ENCODE measurements around the gene CHP2. TPM values are rescaled to one million over a fixed set of nuclear protein-coding genes. Genes with fewer than 3 reads are reported as not detected.

Gene CHP2
- total RNA-seq, 1 experiment from 2014 or later: not detected

DNA sequence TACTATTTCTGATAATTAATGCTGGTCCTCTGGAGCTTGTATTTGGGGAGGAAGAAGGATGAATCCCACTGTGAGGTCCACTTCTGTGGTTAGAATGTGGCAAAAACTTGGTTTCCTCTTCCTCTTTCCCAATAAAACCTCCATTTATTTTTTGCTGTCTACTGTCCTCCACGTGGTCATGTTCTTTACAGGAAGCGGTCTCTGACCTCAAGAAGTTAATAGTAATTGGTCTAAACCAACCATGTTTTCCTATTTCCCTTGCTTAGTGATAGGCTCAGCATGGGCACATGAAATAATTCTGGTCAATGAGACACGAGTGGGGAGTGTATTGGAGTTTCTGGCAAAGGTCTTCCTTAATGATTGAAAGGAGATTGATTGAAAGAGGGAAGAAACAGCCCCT, 33.9 kb downstream of the CHP2 start:
- Mint-ChIP-seq H3K4me1 (ENCODE audit: low read depth, unreplicated experiment) (no peaks in the 10 kb centered on the region), H3K9me3 (ENCODE audit: unreplicated experiment) (no peaks in the 10 kb centered on the region), H3K27me3 (ENCODE audit: insufficient read depth, unreplicated experiment) (peaks cover 4% of the 10 kb centered on the region), H3K4me3 (ENCODE audit: unreplicated experiment) (no peak overlapping the region), H3K27ac (ENCODE audit: unreplicated experiment) (no peak overlapping the region), H3K36me3 (ENCODE audit: insufficient read depth, unreplicated experiment) (no peaks in the 10 kb centered on the region)
- H3K36me3 ChIP-seq (ENCODE audit: control insufficient read depth, insufficient read depth, low read length): no peaks in the 10 kb centered on the region
- no TSS peak for BruUV-seq (replicated peaks)
- TF ChIP-seq, protein P1, sequence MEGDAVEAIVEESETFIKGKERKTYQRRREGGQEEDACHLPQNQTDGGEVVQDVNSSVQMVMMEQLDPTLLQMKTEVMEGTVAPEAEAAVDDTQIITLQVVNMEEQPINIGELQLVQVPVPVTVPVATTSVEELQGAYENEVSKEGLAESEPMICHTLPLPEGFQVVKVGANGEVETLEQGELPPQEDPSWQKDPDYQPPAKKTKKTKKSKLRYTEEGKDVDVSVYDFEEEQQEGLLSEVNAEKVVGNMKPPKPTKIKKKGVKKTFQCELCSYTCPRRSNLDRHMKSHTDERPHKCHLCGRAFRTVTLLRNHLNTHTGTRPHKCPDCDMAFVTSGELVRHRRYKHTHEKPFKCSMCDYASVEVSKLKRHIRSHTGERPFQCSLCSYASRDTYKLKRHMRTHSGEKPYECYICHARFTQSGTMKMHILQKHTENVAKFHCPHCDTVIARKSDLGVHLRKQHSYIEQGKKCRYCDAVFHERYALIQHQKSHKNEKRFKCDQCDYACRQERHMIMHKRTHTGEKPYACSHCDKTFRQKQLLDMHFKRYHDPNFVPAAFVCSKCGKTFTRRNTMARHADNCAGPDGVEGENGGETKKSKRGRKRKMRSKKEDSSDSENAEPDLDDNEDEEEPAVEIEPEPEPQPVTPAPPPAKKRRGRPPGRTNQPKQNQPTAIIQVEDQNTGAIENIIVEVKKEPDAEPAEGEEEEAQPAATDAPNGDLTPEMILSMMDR (IDR thresholded peaks at IDR 0.05; ENCODE audit: insufficient read depth in 1 of 2, low read depth in 1 of 2, low read length in 1 of 2, severe bottlenecking in 1 of 2, unreplicated experiment in 1 of 2): no peak
- H3K27me3 ChIP-seq (replicated peaks; ENCODE audit: control insufficient read depth, insufficient read depth, low read length): no peaks in the 10 kb centered on the region
- POLR2A ChIA-PET: no interaction called here
- CTCF ChIA-PET: no interaction called here
- no peaks in the 10 kb centered on the region for H3K4me1 ChIP-seq
- H3K4me3 ChIP-seq (ENCODE audit: low read depth, low read length): no peak overlapping the region
- no peaks in the 10 kb centered on the region for H3K9me3 ChIP-seq
- intact Hi-C loops (cut with micrococcal nuclease; ENCODE audit: unreplicated experiment): no loop called here
- DNase-seq: no peak

DNA sequence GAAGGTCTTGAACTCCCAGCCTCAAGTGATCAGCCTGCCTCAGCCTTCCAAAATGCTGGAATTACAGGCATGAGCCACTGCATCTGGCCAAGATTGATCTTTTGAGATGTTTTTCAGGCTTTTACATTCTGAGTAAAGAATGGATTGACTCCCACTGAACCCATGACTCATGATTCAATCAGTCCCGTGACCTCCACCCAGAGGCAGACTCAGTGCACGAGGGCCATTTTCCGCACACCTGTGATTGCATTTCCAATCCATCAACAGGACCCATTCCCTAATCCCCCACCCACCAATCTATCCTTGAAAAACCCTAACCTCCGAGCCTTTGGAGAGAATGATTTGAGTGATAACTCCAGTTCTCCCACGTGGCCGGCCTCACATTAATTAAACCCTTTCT, 40.6 kb downstream of the CHP2 start:
- Histone ChIP-seq H3K27me3 (replicated peaks; ENCODE audit: control insufficient read depth, insufficient read depth, low read length) (no peaks in the 10 kb centered on the region), H3K9me3 (no peaks in the 10 kb centered on the region), H3K4me1 (no peaks in the 10 kb centered on the region), H3K4me3 (ENCODE audit: low read depth, low read length) (no peak overlapping the region), H3K36me3 (ENCODE audit: control insufficient read depth, insufficient read depth, low read length) (no peaks in the 10 kb centered on the region)
- intact Hi-C loops (cut with micrococcal nuclease; ENCODE audit: unreplicated experiment): no loop called here
- TF ChIP-seq, protein P1 (IDR thresholded peaks at IDR 0.05; ENCODE audit: insufficient read depth in 1 of 2, low read depth in 1 of 2, low read length in 1 of 2, severe bottlenecking in 1 of 2, unreplicated experiment in 1 of 2): no peak
- Mint-ChIP-seq H3K27me3 (ENCODE audit: insufficient read depth, unreplicated experiment) (peaks cover 6% of the 10 kb centered on the region), H3K36me3 (ENCODE audit: insufficient read depth, unreplicated experiment) (no peaks in the 10 kb centered on the region), H3K9me3 (ENCODE audit: unreplicated experiment) (no peaks in the 10 kb centered on the region), H3K27ac (ENCODE audit: unreplicated experiment) (no peak overlapping the region), H3K4me1 (ENCODE audit: low read depth, unreplicated experiment) (no peaks in the 10 kb centered on the region), H3K4me3 (ENCODE audit: unreplicated experiment) (no peak overlapping the region)
- ChIA-PET POLR2A (no interaction called here), CTCF (no interaction called here)
- BruUV-seq (replicated peaks): no TSS peak
- DNase-seq: no peak

DNA sequence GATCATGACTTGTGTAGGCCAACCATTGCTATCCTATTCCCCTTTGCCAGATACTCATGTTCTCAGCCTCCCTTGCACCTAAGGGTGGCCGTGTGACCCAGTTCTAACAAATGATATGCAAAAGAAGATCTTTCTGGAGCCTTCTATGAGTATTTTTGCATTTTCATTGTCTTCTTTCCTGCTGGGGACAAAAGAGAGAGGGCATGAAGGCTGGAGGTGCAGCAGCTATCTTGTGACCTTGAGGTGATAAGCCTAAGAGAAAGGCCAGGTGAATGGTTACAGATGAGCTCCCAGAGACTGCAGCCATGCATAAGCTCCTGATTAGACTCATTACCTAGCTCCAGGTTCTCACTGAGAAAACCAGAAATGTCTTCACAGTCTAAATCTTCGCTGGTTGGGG, 42.1 kb downstream of the CHP2 start:
- intact Hi-C loops (cut with micrococcal nuclease; ENCODE audit: unreplicated experiment): no loop called here
- no peaks in the 10 kb centered on the region for H3K9me3 Mint-ChIP-seq (ENCODE audit: unreplicated experiment)
- CTCF ChIA-PET: no interaction called here
- Histone ChIP-seq H3K27me3 (replicated peaks; ENCODE audit: control insufficient read depth, insufficient read depth, low read length) (no peaks in the 10 kb centered on the region), H3K9me3 (no peaks in the 10 kb centered on the region), H3K36me3 (ENCODE audit: control insufficient read depth, insufficient read depth, low read length) (no peaks in the 10 kb centered on the region), H3K4me1 (no peaks in the 10 kb centered on the region), H3K4me3 (ENCODE audit: low read depth, low read length) (no peak overlapping the region)
- TF ChIP-seq, protein P1 (IDR thresholded peaks at IDR 0.05; ENCODE audit: insufficient read depth in 1 of 2, low read depth in 1 of 2, low read length in 1 of 2, severe bottlenecking in 1 of 2, unreplicated experiment in 1 of 2): no peak
- no peaks in the 10 kb centered on the region for H3K36me3 Mint-ChIP-seq (ENCODE audit: insufficient read depth, unreplicated experiment)
- no TSS peak for BruUV-seq (replicated peaks)
- POLR2A ChIA-PET: no interaction called here
- peaks cover 12% of the 10 kb centered on the region for H3K27me3 Mint-ChIP-seq (ENCODE audit: insufficient read depth, unreplicated experiment)
- H3K4me1 Mint-ChIP-seq (ENCODE audit: low read depth, unreplicated experiment): no peaks in the 10 kb centered on the region
- H3K27ac Mint-ChIP-seq (ENCODE audit: unreplicated experiment): no peak overlapping the region
- no peak for DNase-seq
- no peak overlapping the region for H3K4me3 Mint-ChIP-seq (ENCODE audit: unreplicated experiment)
